Panc1 (cell line): Measurements from ENCODE around the gene CAMK1D.

Experiments used
- CTCF ChIP-seq: fragments of 450-650 bp; IDR thresholded peaks from 2 replicates; pipeline ENCODE4 v1.5.1; 2017; ENCODE audit warnings: mild to moderate bottlenecking
- POLR2AphosphoS5 ChIP-seq: IDR thresholded peaks from 2 replicates; pipeline ENCODE4 v1.6.1; 2012; ENCODE audit warnings: mild to moderate bottlenecking, low read depth, low read length, moderate library complexity
- REST ChIP-seq, 2 experiments: IDR thresholded peaks; 2 replicates each; pipeline ENCODE4 v1.6.1; 2011 to 2012; ENCODE audit warnings: low read depth in 2 of 2, control low read depth in 1 of 2, low read length in 1 of 2, mild to moderate bottlenecking in 1 of 2, moderate library complexity in 1 of 2; ENCODE audit not compliant: insufficient read depth in 1 of 2
- SIN3A ChIP-seq: IDR thresholded peaks from 2 replicates; pipeline ENCODE4 v1.6.1; 2012; ENCODE audit warnings: low read depth, mild to moderate bottlenecking, low read length, moderate library complexity, borderline replicate concordance; ENCODE audit not compliant: insufficient read depth
- TCF7L2 ChIP-seq: IDR thresholded peaks from 2 replicates; pipeline ENCODE4 v1.6.1; 2011; ENCODE audit warnings: mild to moderate bottlenecking, low read depth, low read length, inconsistent platforms

GRCh38 chr10:12868229-12868628 lies 518.9 kb downstream of the CAMK1D start:
- TF ChIP-seq SIN3A, result no peak
- TF ChIP-seq CTCF, result no peak
- no peak for TF ChIP-seq REST (IDR thresholded peaks at IDR 0.05; ENCODE audit: insufficient read depth in 1 of 2, low read depth in 2 of 2, low read length in 1 of 2)
- no peak for TF ChIP-seq POLR2AphosphoS5
- 0 out of 2 replicates have a peak, but pooled peaks have one; percentile 24 for TF ChIP-seq TCF7L2
